PC-9 (cell line): ENCODE data around the gene TSPAN32. TPM values are rescaled to one million over a fixed set of nuclear protein-coding genes. Genes with fewer than 3 reads are reported as not detected.

ENCODE experiments used
- BruUV-seq: library from RNA; stranded (reverse); fragments of 400-500 nt; replicated peaks from 2 replicates; lab custom pipeline; 2021; lab: Mats Ljungman, UMichigan
- CTCF ChIA-PET: fragments of 300-600 bp; sonication (Branson Sonifier 250); formaldehyde crosslinking; loops from one replicate; lab custom pipeline; 2022; ENCODE audit warnings: antibody characterized with exemption; lab: Charles Lee
- POLR2A ChIA-PET: fragments of 300-600 bp; sonication (Branson Sonifier 250); formaldehyde crosslinking; loops from one replicate; lab custom pipeline; 2022; ENCODE audit warnings: antibody characterized with exemption; ENCODE audit not compliant: unreplicated experiment; lab: Charles Lee
- DNase-seq, 2 experiments: peaks; one replicate each; pipeline versions ENCODE4 v3.0.0 to v3.0.0-alpha.2; 2015 to 2022; ENCODE audit warnings: mixed read lengths in 1 of 2
- H2AFZ ChIP-seq: fragments of 200-600 bp; sonication (generic); 2 replicates; pipeline ENCODE4 v1.8.1; 2017; ENCODE audit warnings: antibody characterized with exemption
- H3F3A ChIP-seq: fragments of 200-600 bp; sonication (generic); 2 replicates; pipeline ENCODE4 v1.8.1; 2017; ENCODE audit warnings: antibody characterized with exemption, mild to moderate bottlenecking, low read depth; ENCODE audit not compliant: insufficient read depth
- H3K27ac ChIP-seq: fragments of 200-600 bp; sonication (generic); 2 replicates; pipeline ENCODE4 v1.6.1; 2016; ENCODE audit warnings: mixed run types
- H3K27me3 ChIP-seq: fragments of 200-600 bp; sonication (generic); 2 replicates; pipeline ENCODE4 v1.6.1; 2016; ENCODE audit warnings: low read depth, mixed run types; ENCODE audit not compliant: insufficient read depth
- H3K36me3 ChIP-seq: fragments of 200-600 bp; sonication (generic); 2 replicates; pipeline ENCODE4 v1.6.1; 2016; ENCODE audit warnings: low read depth, mixed run types
- H3K4me1 ChIP-seq: fragments of 200-600 bp; sonication (generic); replicated peaks from 2 replicates; pipeline ENCODE4 v1.6.1; 2016; ENCODE audit warnings: mixed run types; ENCODE audit not compliant: insufficient read depth
- H3K4me2 ChIP-seq: fragments of 200-600 bp; sonication (generic); 2 replicates; pipeline ENCODE4 v1.6.1; 2017; ENCODE audit warnings: mixed run types
- H3K4me3 ChIP-seq: fragments of 200-600 bp; sonication (generic); 2 replicates; pipeline ENCODE4 v1.6.1; 2016; ENCODE audit warnings: mixed run types
- H3K79me2 ChIP-seq: fragments of 200-600 bp; sonication (generic); 2 replicates; pipeline ENCODE4 v1.6.1; 2017; ENCODE audit warnings: low read depth, mixed run types
- H3K9me2 ChIP-seq: fragments of 200-600 bp; sonication (generic); 2 replicates; pipeline ENCODE4 v1.8.1; 2017; ENCODE audit warnings: mild to moderate bottlenecking; ENCODE audit not compliant: insufficient read depth
- H3K9me3 ChIP-seq: fragments of 200-600 bp; sonication (generic); 2 replicates; pipeline ENCODE4 v1.8.1; 2016; ENCODE audit warnings: low read depth; ENCODE audit not compliant: insufficient read depth
- H4K20me1 ChIP-seq: fragments of 200-600 bp; sonication (generic); 2 replicates; pipeline ENCODE4 v1.8.1; 2017; ENCODE audit not compliant: insufficient read depth
- CTCF ChIP-seq: fragments of 200-600 bp; sonication (generic); conservative IDR thresholded peaks from 2 replicates; pipeline ENCODE4 v1.6.1; 2017; ENCODE audit warnings: mixed run types, antibody characterized with exemption, mild to moderate bottlenecking, moderate library complexity
- EZH2 ChIP-seq: fragments of 200-600 bp; sonication (generic); IDR thresholded peaks from 2 replicates; pipeline ENCODE4 v1.8.0; 2017; ENCODE audit warnings: antibody characterized with exemption, low read depth
- intact Hi-C: fragments of 100-400 bp; cut with micrococcal nuclease; formaldehyde crosslinking; loops from one replicate; pipeline ENCODE4 v1.10.0; 2022; ENCODE audit not compliant: unreplicated experiment
- total RNA-seq: library from RNA; stranded (reverse); gene quantifications from 2 replicates; pipeline ENCODE4 v1.2.3, GENCODE V29; 2021

The TSPAN32 gene
- total RNA-seq, 1 experiment from 2014 or later = not detected

- Histone ChIP-seq H3K27me3 (peaks cover 3% of the 10 kb centered on the region; the same call in 1 of the 2 replicates), H3K36me3 (no peaks in the 10 kb centered on the region), H2AFZ (no peak overlapping the region), H3K4me2 (no peak overlapping the region), H4K20me1 (no peaks in the 10 kb centered on the region), H3K4me1 (no peaks in the 10 kb centered on the region), H3K9me2 (no peaks in the 10 kb centered on the region), H3K9me3 (no peaks in the 10 kb centered on the region), H3K27ac (no peak overlapping the region), H3K4me3 (no peak overlapping the region), H3K79me2 (no peaks in the 10 kb centered on the region), H3F3A (no peaks in the 10 kb centered on the region)
- TF ChIP-seq CTCF = no peak
- no peak for TF ChIP-seq EZH2
- POLR2A ChIA-PET = no interaction called here
- intact Hi-C loops = loop anchor here (1.0 kb wide), 1 partner anchor 11 kb away; no protein-coding TSS in a partner anchor
- DNase-seq = no peak
- CTCF ChIA-PET = no interaction called here
- BruUV-seq = no TSS peak
These were observed 65.7 kb downstream of the TSPAN32 start for GRCh38 chr11:2367266-2368160.

Other genes starting within 250 kb of the TSPAN32 start
- 0.15 and 0.24 TPM in 2 replicates for gene IGF2, start 162.6 kb upstream of the TSPAN32 start, total RNA-seq
- not detected in 2 replicates for gene INS, start 140.8 kb upstream of the TSPAN32 start, total RNA-seq
- 2.2 and 2.5 TPM in 2 replicates for gene TH, start 130.2 kb upstream of the TSPAN32 start, total RNA-seq
- gene ASCL2, start 31.4 kb upstream of the TSPAN32 start, total RNA-seq = not detected in 2 replicates
- not detected in 2 replicates for gene C11orf21, start 95 bp upstream of the TSPAN32 start, total RNA-seq
- gene CD81, start 75.3 kb downstream of the TSPAN32 start, total RNA-seq = 180 and 231 TPM in 2 replicates
- 35.6 and 49.3 TPM in 2 replicates for gene TSSC4, start 98.7 kb downstream of the TSPAN32 start, total RNA-seq
- not detected in 2 replicates for gene TRPM5, start 142.5 kb downstream of the TSPAN32 start, total RNA-seq
- gene KCNQ1, start 143.0 kb downstream of the TSPAN32 start, total RNA-seq = 0.55 TPM in 1 of 2 replicates, not detected in the other